Fibroblast of the aortic adventitia (primary cell): ENCODE results near the gene MORC2. TPM values are rescaled to one million over a fixed set of nuclear protein-coding genes. Genes with fewer than 3 reads are reported as not detected.

Experiments used
- DNase-seq: peaks from one replicate; pipeline ENCODE4 v3.0.0-alpha.2; 2010; ENCODE audit warnings: low read depth
- H3K4me3 ChIP-seq: 2 replicates; pipeline ENCODE4 v1.5.1; 2011; ENCODE audit warnings: low read depth, mild to moderate bottlenecking, control low read depth, low read length, moderate library complexity
- CTCF ChIP-seq: IDR thresholded peaks from 2 replicates; pipeline ENCODE4 v1.5.1; 2011; ENCODE audit warnings: mild to moderate bottlenecking, low read length, control low read depth, inconsistent platforms; ENCODE audit not compliant: insufficient read depth
- total RNA-seq: library from RNA; depleted of rRNA; stranded (reverse); fragments of >200 nt; gene quantifications from 2 replicates; pipeline ENCODE4 v1.2.3, GENCODE V29; 2012; ENCODE audit warnings: low replicate concordance

MORC2 gene
- total RNA-seq, 1 donor: 17.7 TPM

- DNase-seq: no peak
- no peak overlapping the region for H3K4me3 ChIP-seq
- no peak for TF ChIP-seq CTCF
Observed at GRCh38 chr22:30932661-30933060, 35.9 kb downstream of the MORC2 start.

- no peak for TF ChIP-seq CTCF
- no peak for DNase-seq
Observed at GRCh38 chr22:30931541-30932300, 36.9 kb downstream of the MORC2 start.

GRCh38 chr22:30930228-30930627 lies 38.3 kb downstream of the MORC2 start:
- no peak for DNase-seq
- no peak overlapping the region for H3K4me3 ChIP-seq
- no peak for TF ChIP-seq CTCF

More at GRCh38 chr22:30931541-30932300, 36.9 kb downstream of the MORC2 start:
- no peak overlapping the region for H3K4me3 ChIP-seq

- no peak for DNase-seq
- no peak overlapping the region for H3K4me3 ChIP-seq
- no peak for TF ChIP-seq CTCF
Observed at GRCh38 chr22:30928401-30928800, 40.2 kb downstream of the MORC2 start.

- TF ChIP-seq CTCF: no peak
- DNase-seq: no peak
- H3K4me3 ChIP-seq: no peak overlapping the region
Observed at GRCh38 chr22:30927806-30928205, 40.8 kb downstream of the MORC2 start.

GRCh38 chr22:30926706-30927105 lies 41.9 kb downstream of the MORC2 start:
- no peak overlapping the region for H3K4me3 ChIP-seq
- DNase-seq: no peak
- TF ChIP-seq CTCF: no peak

GRCh38 chr22:30925667-30926066 lies 42.9 kb downstream of the MORC2 start:
- no peak overlapping the region for H3K4me3 ChIP-seq
- no peak for TF ChIP-seq CTCF
- DNase-seq: no peak
